K562 (cell line): ENCODE measurements around the gene HGS. TPM values are rescaled to one million over a fixed set of nuclear protein-coding genes. Genes with fewer than 3 reads are reported as not detected.

Source experiments
- ATAC-seq: fragments of 200-7000 bp; cut with Tn5 transposase; 3 replicates; pipeline ENCODE4 v1.9.1; 2020; ENCODE audit warnings: moderate library complexity
- BruUV-seq: library from RNA; stranded (reverse); fragments of 400-500 nt; replicated peaks from 2 replicates; lab custom pipeline; 2021; lab: Mats Ljungman, UMichigan
- CTCF ChIA-PET: fragments of 300-600 bp; formaldehyde crosslinking; extraction: SDS; loops from one replicate; lab custom pipeline; 2021; ENCODE audit warnings: low intra/inter-chr PET ratio; lab: Yijun Ruan, JAX
- POLR2A ChIA-PET: fragments of 300-600, 350-650 bp; sonication (Branson Sonifier 250); formaldehyde crosslinking; extraction: SDS; loops from one replicate; lab custom pipeline; 2021; ENCODE audit warnings: antibody characterized with exemption, inconsistent platforms; lab: Yijun Ruan, JAX
- DNase-seq, 4 experiments: peaks; one replicate each; pipeline versions ENCODE4 v3.0.0 to v3.0.0-alpha.2; 2011 to 2018; ENCODE audit warnings: low spot score in 3 of 4, mixed read lengths in 3 of 4; ENCODE audit errors: extremely low read depth in 1 of 4
- FAIRE-seq: peaks from 2 replicates; lab custom pipeline; 2011; peaks lifted over from hg19 to GRCh38; lab: Jason Lieb, UNC
- H2AFZ ChIP-seq: 2 replicates; pipeline ENCODE4 v1.6.0; 2011; ENCODE audit warnings: low read depth, low read length, control low read depth, inconsistent platforms
- H3K27ac ChIP-seq: fragments of 200-600 bp; 3 replicates; pipeline ENCODE4 v1.8.0; 2011; ENCODE audit warnings: low read depth, mild to moderate bottlenecking, control low read depth, inconsistent platforms, low read length, moderate library complexity, mixed read lengths; ENCODE audit errors: extremely low read depth
- H3K27me3 ChIP-seq, 2 experiments: fragments of 300-600 bp in 1 of 2; 2 replicates in 1 of 2; 3 replicates in 1 of 2; pipeline versions ENCODE4 v1.6.0 to v1.8.0; 2011; ENCODE audit warnings: inconsistent platforms in 2 of 2, low read length in 2 of 2, mild to moderate bottlenecking in 1 of 2, mixed read lengths in 1 of 2, moderate library complexity in 1 of 2; ENCODE audit not compliant: control insufficient read depth in 2 of 2, insufficient read depth in 2 of 2
- H3K36me3 ChIP-seq: fragments of 300-600 bp; 3 replicates; pipeline ENCODE4 v1.8.0; 2011; ENCODE audit warnings: mild to moderate bottlenecking, low read length, inconsistent platforms; ENCODE audit not compliant: control insufficient read depth, insufficient read depth
- H3K4me1 ChIP-seq, 2 experiments: fragments of 200-600 bp in 1 of 2; replicated peaks in 1 of 2; 2 replicates in 1 of 2; 3 replicates in 1 of 2; pipeline versions ENCODE4 v1.5.1 to v1.8.0; 2011; ENCODE audit warnings: inconsistent platforms in 2 of 2, low read length in 2 of 2, mild to moderate bottlenecking in 1 of 2, mixed read lengths in 1 of 2, moderate library complexity in 1 of 2; ENCODE audit not compliant: control insufficient read depth in 2 of 2, insufficient read depth in 2 of 2
- H3K4me2 ChIP-seq: 2 replicates; pipeline ENCODE4 v1.6.1; 2011; ENCODE audit warnings: low read length, control low read depth, inconsistent platforms, mixed read lengths; ENCODE audit not compliant: insufficient read depth
- H3K4me3 ChIP-seq: fragments of 200-600 bp; sonication (generic), shearing (Covaris generic); 2 replicates; pipeline ENCODE4 v1.5.1; 2016; ENCODE audit warnings: control low read depth, inconsistent platforms
- H3K79me2 ChIP-seq: fragments of 200-600 bp; 3 replicates; pipeline ENCODE4 v1.8.0; 2011; ENCODE audit warnings: low read length, inconsistent platforms; ENCODE audit not compliant: control insufficient read depth, insufficient read depth
- H3K9ac ChIP-seq, 2 experiments: 2 replicates each; pipeline versions ENCODE4 v1.6.0 to v1.6.1; 2011; ENCODE audit warnings: low read depth in 2 of 2, low read length in 2 of 2, control low read depth in 1 of 2, inconsistent platforms in 1 of 2, mild to moderate bottlenecking in 1 of 2, mixed read lengths in 1 of 2; ENCODE audit not compliant: insufficient read depth in 1 of 2
- H3K9me1 ChIP-seq: one replicate; pipeline ENCODE4 v1.6.0; 2011; ENCODE audit warnings: inconsistent platforms, mild to moderate bottlenecking, low read length, moderate library complexity; ENCODE audit not compliant: control insufficient read depth, insufficient read depth
- H3K9me3 ChIP-seq: replicated peaks from 2 replicates; pipeline ENCODE4 v1.5.1; 2011; ENCODE audit warnings: low read depth, low read length, inconsistent platforms; ENCODE audit not compliant: control insufficient read depth, insufficient read depth
- H4K20me1 ChIP-seq: replicated peaks from 2 replicates; pipeline ENCODE4 v1.6.1; 2011; ENCODE audit warnings: low read length, inconsistent platforms, mixed read lengths; ENCODE audit not compliant: control insufficient read depth, insufficient read depth
- CBX1 ChIP-seq: sonication (generic); IDR thresholded peaks from 2 replicates; pipeline ENCODE4 v1.6.1; 2016; ENCODE audit warnings: antibody characterized with exemption, low read depth, mild to moderate bottlenecking
- FOXM1 ChIP-seq, 2 experiments: fragments of 450-650 bp in 1 of 2; sonication (generic) in 1 of 2; formaldehyde crosslinking in 1 of 2; IDR thresholded peaks; 2 replicates each; pipeline versions ENCODE4 v1.6.1 to v1.9.0; 2017 to 2022; ENCODE audit warnings: low read depth in 2 of 2, mild to moderate bottlenecking in 2 of 2, missing genetic modification reagents in 1 of 2, moderate library complexity in 1 of 2
- POLR2G ChIP-seq: fragments of 200-400 bp; formaldehyde crosslinking; IDR thresholded peaks from 2 replicates; pipeline ENCODE4 v1.6.1; 2017; ENCODE audit warnings: low read depth, mild to moderate bottlenecking, antibody characterized with exemption, low read length, moderate library complexity
- RBFOX2 ChIP-seq: fragments of 200-400 bp; formaldehyde crosslinking; IDR thresholded peaks from 2 replicates; pipeline ENCODE4 v1.6.1; 2017; ENCODE audit warnings: low read depth, mild to moderate bottlenecking, low read length, moderate library complexity
- RBM22 ChIP-seq: fragments of 200-400 bp; formaldehyde crosslinking; IDR thresholded peaks from 2 replicates; pipeline ENCODE4 v1.6.1; 2018; ENCODE audit warnings: low read length, low read depth; ENCODE audit not compliant: poor library complexity, severe bottlenecking
- SMARCA5 ChIP-seq: fragments of 450-650 bp; IDR thresholded peaks from 2 replicates; pipeline ENCODE4 v1.6.1; 2016
- ZNF165 ChIP-seq: fragments of 250-450 bp; sonication (Bioruptor Pico); IDR thresholded peaks from 2 replicates; pipeline ENCODE4 v1.4.0; 2020; ENCODE audit warnings: borderline replicate concordance
- ZNF507 ChIP-seq: conservative IDR thresholded peaks from 2 replicates; pipeline ENCODE4 v1.6.1; 2017; ENCODE audit warnings: missing genetic modification characterization, missing compliant biosample characterization
- ZNF696 ChIP-seq: fragments of 250-450 bp; sonication (Bioruptor Pico); conservative IDR thresholded peaks from 2 replicates; pipeline ENCODE4 v1.4.0; 2020; ENCODE audit warnings: mild to moderate bottlenecking, moderate library complexity
- WGBS: fragments of 100-300 bp; shearing (Covaris generic); methylation state at CpG from one replicate; pipeline ENCODE4 v1.1.6; 2016; ENCODE audit warnings: low coverage, mixed read lengths; ENCODE audit not compliant: insufficient coverage; ENCODE audit errors: missing lambda C conversion rate; 5-methylcytosine and 5-hydroxymethylcytosine counted together
- in situ Hi-C: fragments of 300-500 bp; cut with MboI; formaldehyde crosslinking; loops from 4 replicates; pipeline ENCODE4 v1.15.0; 2018; ENCODE audit warnings: inconsistent platforms, mixed read lengths
- intact Hi-C: fragments of 100-400 bp; cut with micrococcal nuclease; formaldehyde crosslinking; loops from 2 replicates; pipeline ENCODE4 v1.14.2; 2022
- polyA plus RNA-seq, 8 experiments: library from polyadenylated mRNA; depleted of rRNA in 4 of 8; stranded (reverse) in 5 of 8; unstranded in 3 of 8; fragments of >200 nt; fragmentation: Nextera tagmentation in 2 of 8; fragmentation: Illumina TruSeq in 1 of 8; extraction: Ambion mirVana in 2 of 8; extraction: Trizol in 1 of 8; gene quantifications; 2 replicates each; pipeline versions ENCODE4 v1.2.1 to v1.2.3, GENCODE V29; 2011 to 2014; ENCODE audit warnings: inconsistent platforms in 1 of 8, missing spikeins in 1 of 8
- total RNA-seq, 7 experiments: library from RNA; depleted of rRNA in 6 of 7; stranded (reverse); fragments of >200 nt in 6 of 7; fragmentation: Illumina TruSeq in 2 of 7; extraction: Trizol in 2 of 7; gene quantifications; 2 replicates each; pipeline versions ENCODE4 v1.2.1 to v1.2.3, GENCODE V29; 2011 to 2021; ENCODE audit warnings: low replicate concordance in 1 of 7
- TF ChIP-seq, protein P1 (sequence below), 2 experiments: IDR thresholded peaks; 2 replicates each; pipeline ENCODE4 v1.6.1; 2012; ENCODE audit warnings: improper control_type of control experiment in 2 of 2, low read depth in 2 of 2, low read length in 2 of 2, borderline replicate concordance in 1 of 2
- TF ChIP-seq, protein P2 (sequence below): fragments of 250-450 bp; sonication (Bioruptor Pico); IDR thresholded peaks from 2 replicates; pipeline ENCODE4 v1.5.0; 2021; ENCODE audit warnings: mild to moderate bottlenecking, borderline replicate concordance
- TF ChIP-seq, protein P3 (sequence below), 2 experiments: fragments of 450-650 bp in 1 of 2; IDR thresholded peaks; 2 replicates each; pipeline ENCODE4 v1.6.1; 2011 to 2017; ENCODE audit warnings: low read depth in 2 of 2, antibody characterized with exemption in 1 of 2, borderline replicate concordance in 1 of 2, low read length in 1 of 2, mild to moderate bottlenecking in 1 of 2, mixed read lengths in 1 of 2; ENCODE audit not compliant: control insufficient read depth in 1 of 2

HGS gene
- total and polyA plus RNA-seq, 9 of the 15 experiments (the other 6 are each of a cell fraction or from before 2014, with no cell fraction given), result 3.9 to 176 (median 77.1) TPM

DNA sequence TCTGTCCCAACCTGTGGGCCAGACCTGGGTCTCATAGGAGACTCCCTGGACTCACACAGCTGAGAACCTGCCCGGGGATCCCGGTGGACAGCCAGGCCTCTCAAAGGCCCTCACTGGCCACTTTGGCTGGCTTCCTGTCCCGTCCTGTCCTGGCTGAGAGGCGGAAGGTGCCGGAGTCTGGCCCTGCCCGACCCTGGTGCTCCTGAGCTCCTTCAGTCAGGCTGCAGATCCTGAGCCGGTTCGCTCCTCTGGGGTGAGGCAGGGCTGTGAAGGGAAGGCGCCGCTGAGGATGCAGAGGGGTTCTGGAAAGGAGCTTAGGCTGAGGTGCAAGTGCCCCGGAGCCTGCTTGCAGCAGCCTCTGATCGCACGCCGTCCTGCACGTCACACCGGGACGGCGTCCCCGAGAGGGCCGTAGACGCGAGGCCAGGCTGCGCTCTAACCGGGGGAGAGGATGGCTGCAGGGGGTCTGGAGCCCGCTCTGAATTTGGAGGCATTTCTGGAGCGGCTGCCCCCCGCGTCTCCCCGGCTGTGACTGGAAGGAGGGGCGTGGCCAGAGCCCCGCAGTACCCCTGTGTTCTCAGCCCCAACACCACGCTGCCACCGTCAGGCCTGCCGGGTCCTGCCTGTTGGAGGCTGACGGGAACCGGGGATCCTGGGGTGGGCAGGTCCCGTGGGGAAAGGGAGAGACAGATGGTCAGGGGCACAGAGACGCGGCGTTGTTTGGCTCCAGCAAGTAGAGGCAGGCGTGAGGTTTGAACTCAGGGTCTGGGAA is 4.1 kb downstream of the HGS start:
- no TSS peak for BruUV-seq
- FAIRE-seq, result no peak
- CTCF ChIA-PET, result no interaction called here
- WGBS, result 93% methylated on average over 36 of the region's 41 CpGs
- H3K4me3 ChIP-seq, result no peak overlapping the region
- H3K79me2 ChIP-seq, result peaks cover 40% of the 10 kb centered on the region
- in situ Hi-C loops (no loop called here), intact Hi-C loops (no loop called here)
- H3K4me1 ChIP-seq, result peaks cover 13 to 73% of the 10 kb centered on the region in 2 experiments
- H2AFZ ChIP-seq, result no peak overlapping the region
- POLR2A ChIA-PET, result interaction anchor here (1.1 kb wide), 1 partner anchor 15 kb away, joined by 3 read pairs; no protein-coding TSS in a partner anchor
- H3K9ac ChIP-seq, result peak overlapping the region in 1 of 2 experiments; percentile 21; a peak in 1 of 4 replicates
- no peak overlapping the region for H3K4me2 ChIP-seq
- H3K27me3 ChIP-seq, result no peaks in the 10 kb centered on the region
- peaks cover 81% of the 10 kb centered on the region; the same call in 2 of the 3 replicates for H3K36me3 ChIP-seq
- no peaks in the 10 kb centered on the region for H3K9me3 ChIP-seq
- peaks cover 9% of the 10 kb centered on the region for H3K9me1 ChIP-seq
- peaks cover 16% of the 10 kb centered on the region; the same call in 1 of the 2 replicates for H4K20me1 ChIP-seq
- H3K27ac ChIP-seq, result no peak overlapping the region
- DNase-seq, result no peak
- ATAC-seq, result no peak
- TF ChIP-seq RBFOX2 (peak; percentile 72), ZNF507 (no peak), FOXM1 (IDR thresholded peaks at IDR 0.05; ENCODE audit: low read depth) (no peak), FOXM1 (CRISPR knock-in tag; IDR thresholded peaks at IDR 0.05; ENCODE audit: low read depth) (no peak), CBX1 (no peak), ZNF165 (no peak), ZNF696 (CRISPR knock-in tag) (no peak), RBM22 (peak; percentile 58), SMARCA5 (no peak), POLR2G (peak; percentile 56)
- TF ChIP-seq, protein P1, sequence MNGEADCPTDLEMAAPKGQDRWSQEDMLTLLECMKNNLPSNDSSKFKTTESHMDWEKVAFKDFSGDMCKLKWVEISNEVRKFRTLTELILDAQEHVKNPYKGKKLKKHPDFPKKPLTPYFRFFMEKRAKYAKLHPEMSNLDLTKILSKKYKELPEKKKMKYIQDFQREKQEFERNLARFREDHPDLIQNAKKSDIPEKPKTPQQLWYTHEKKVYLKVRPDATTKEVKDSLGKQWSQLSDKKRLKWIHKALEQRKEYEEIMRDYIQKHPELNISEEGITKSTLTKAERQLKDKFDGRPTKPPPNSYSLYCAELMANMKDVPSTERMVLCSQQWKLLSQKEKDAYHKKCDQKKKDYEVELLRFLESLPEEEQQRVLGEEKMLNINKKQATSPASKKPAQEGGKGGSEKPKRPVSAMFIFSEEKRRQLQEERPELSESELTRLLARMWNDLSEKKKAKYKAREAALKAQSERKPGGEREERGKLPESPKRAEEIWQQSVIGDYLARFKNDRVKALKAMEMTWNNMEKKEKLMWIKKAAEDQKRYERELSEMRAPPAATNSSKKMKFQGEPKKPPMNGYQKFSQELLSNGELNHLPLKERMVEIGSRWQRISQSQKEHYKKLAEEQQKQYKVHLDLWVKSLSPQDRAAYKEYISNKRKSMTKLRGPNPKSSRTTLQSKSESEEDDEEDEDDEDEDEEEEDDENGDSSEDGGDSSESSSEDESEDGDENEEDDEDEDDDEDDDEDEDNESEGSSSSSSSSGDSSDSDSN (IDR thresholded peaks at IDR 0.05; ENCODE audit: borderline replicate concordance in 1 of 2, low read depth in 2 of 2, low read length in 2 of 2), result no peak
- TF ChIP-seq, protein P2, sequence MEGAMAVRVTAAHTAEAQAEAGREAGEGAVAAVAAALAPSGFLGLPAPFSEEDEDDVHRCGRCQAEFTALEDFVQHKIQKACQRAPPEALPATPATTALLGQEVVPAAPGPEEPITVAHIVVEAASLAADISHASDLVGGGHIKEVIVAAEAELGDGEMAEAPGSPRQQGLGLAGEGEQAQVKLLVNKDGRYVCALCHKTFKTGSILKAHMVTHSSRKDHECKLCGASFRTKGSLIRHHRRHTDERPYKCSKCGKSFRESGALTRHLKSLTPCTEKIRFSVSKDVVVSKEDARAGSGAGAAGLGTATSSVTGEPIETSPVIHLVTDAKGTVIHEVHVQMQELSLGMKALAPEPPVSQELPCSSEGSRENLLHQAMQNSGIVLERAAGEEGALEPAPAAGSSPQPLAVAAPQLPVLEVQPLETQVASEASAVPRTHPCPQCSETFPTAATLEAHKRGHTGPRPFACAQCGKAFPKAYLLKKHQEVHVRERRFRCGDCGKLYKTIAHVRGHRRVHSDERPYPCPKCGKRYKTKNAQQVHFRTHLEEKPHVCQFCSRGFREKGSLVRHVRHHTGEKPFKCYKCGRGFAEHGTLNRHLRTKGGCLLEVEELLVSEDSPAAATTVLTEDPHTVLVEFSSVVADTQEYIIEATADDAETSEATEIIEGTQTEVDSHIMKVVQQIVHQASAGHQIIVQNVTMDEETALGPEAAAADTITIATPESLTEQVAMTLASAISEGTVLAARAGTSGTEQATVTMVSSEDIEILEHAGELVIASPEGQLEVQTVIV (CRISPR knock-in tag), result no peak
- TF ChIP-seq, protein P3, sequence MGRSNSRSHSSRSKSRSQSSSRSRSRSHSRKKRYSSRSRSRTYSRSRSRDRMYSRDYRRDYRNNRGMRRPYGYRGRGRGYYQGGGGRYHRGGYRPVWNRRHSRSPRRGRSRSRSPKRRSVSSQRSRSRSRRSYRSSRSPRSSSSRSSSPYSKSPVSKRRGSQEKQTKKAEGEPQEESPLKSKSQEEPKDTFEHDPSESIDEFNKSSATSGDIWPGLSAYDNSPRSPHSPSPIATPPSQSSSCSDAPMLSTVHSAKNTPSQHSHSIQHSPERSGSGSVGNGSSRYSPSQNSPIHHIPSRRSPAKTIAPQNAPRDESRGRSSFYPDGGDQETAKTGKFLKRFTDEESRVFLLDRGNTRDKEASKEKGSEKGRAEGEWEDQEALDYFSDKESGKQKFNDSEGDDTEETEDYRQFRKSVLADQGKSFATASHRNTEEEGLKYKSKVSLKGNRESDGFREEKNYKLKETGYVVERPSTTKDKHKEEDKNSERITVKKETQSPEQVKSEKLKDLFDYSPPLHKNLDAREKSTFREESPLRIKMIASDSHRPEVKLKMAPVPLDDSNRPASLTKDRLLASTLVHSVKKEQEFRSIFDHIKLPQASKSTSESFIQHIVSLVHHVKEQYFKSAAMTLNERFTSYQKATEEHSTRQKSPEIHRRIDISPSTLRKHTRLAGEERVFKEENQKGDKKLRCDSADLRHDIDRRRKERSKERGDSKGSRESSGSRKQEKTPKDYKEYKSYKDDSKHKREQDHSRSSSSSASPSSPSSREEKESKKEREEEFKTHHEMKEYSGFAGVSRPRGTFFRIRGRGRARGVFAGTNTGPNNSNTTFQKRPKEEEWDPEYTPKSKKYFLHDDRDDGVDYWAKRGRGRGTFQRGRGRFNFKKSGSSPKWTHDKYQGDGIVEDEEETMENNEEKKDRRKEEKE (IDR thresholded peaks at IDR 0.05; ENCODE audit: borderline replicate concordance in 1 of 2, control insufficient read depth in 1 of 2, low read depth in 2 of 2, low read length in 1 of 2), result no peak
